Panc1 (cell line): ENCODE measurements around the gene SLC13A3. TPM values are rescaled to one million over a fixed set of nuclear protein-coding genes. Genes with fewer than 3 reads are reported as not detected.

ENCODE experiments used
- ATAC-seq: fragments of 200-7000 bp; cut with Tn5 transposase; 2 replicates; pipeline ENCODE4 v1.9.1; 2020; ENCODE audit warnings: mild to moderate bottlenecking, moderate library complexity
- BruUV-seq: library from RNA; stranded (reverse); fragments of 400-500 nt; replicated peaks from 2 replicates; lab custom pipeline; 2021; lab: Mats Ljungman, UMichigan
- CTCF ChIA-PET: fragments of 300-600 bp; sonication (Branson Sonifier 250); formaldehyde crosslinking; loops from one replicate; lab custom pipeline; 2022; ENCODE audit warnings: antibody characterized with exemption; lab: Charles Lee
- POLR2A ChIA-PET: fragments of 300-600 bp; sonication (Branson Sonifier 250); formaldehyde crosslinking; loops from one replicate; lab custom pipeline; 2022; ENCODE audit warnings: antibody characterized with exemption; lab: Charles Lee
- DNase-seq: peaks from one replicate; pipeline ENCODE4 v3.0.0-alpha.2; 2010; ENCODE audit warnings: low read depth, low spot score
- H3K27ac ChIP-seq: 2 replicates; pipeline ENCODE4 v1.5.1; 2011; ENCODE audit warnings: mild to moderate bottlenecking, low read length, inconsistent platforms
- H3K27me3 ChIP-seq: fragments of 200-500 bp; sonication (Bioruptor generic); 2 replicates; pipeline ENCODE4 v1.6.0; 2014; ENCODE audit warnings: low read length, inconsistent platforms; ENCODE audit not compliant: control insufficient read depth, insufficient read depth
- H3K36me3 ChIP-seq: fragments of 200-500 bp; sonication (Bioruptor generic); 2 replicates; pipeline ENCODE4 v1.5.1; 2014; ENCODE audit warnings: inconsistent platforms, mild to moderate bottlenecking, low read length, moderate library complexity; ENCODE audit not compliant: control insufficient read depth, insufficient read depth
- H3K4me1 ChIP-seq: 2 replicates; pipeline ENCODE4 v1.5.1; 2011; ENCODE audit warnings: inconsistent platforms, mild to moderate bottlenecking, low read length, moderate library complexity; ENCODE audit not compliant: control insufficient read depth, insufficient read depth
- H3K4me3 ChIP-seq, 2 experiments: 2 replicates each; pipeline ENCODE4 v1.5.1; 2011 to 2012; ENCODE audit warnings: low read depth in 2 of 2, low read length in 2 of 2, mild to moderate bottlenecking in 2 of 2, inconsistent platforms in 1 of 2, moderate library complexity in 1 of 2
- H3K9me3 ChIP-seq: fragments of 200-500 bp; sonication (Bioruptor generic); 2 replicates; pipeline ENCODE4 v1.5.1; 2014; ENCODE audit warnings: low read depth, mild to moderate bottlenecking, inconsistent platforms, low read length, moderate library complexity; ENCODE audit not compliant: control insufficient read depth, insufficient read depth
- CTCF ChIP-seq: fragments of 450-650 bp; IDR thresholded peaks from 2 replicates; pipeline ENCODE4 v1.5.1; 2017; ENCODE audit warnings: mild to moderate bottlenecking
- POLR2AphosphoS5 ChIP-seq: IDR thresholded peaks from 2 replicates; pipeline ENCODE4 v1.6.1; 2012; ENCODE audit warnings: mild to moderate bottlenecking, low read depth, low read length, moderate library complexity
- REST ChIP-seq, 2 experiments: IDR thresholded peaks; 2 replicates each; pipeline ENCODE4 v1.6.1; 2011 to 2012; ENCODE audit warnings: low read depth in 2 of 2, control low read depth in 1 of 2, low read length in 1 of 2, mild to moderate bottlenecking in 1 of 2, moderate library complexity in 1 of 2; ENCODE audit not compliant: insufficient read depth in 1 of 2
- SIN3A ChIP-seq: IDR thresholded peaks from 2 replicates; pipeline ENCODE4 v1.6.1; 2012; ENCODE audit warnings: low read depth, mild to moderate bottlenecking, low read length, moderate library complexity, borderline replicate concordance; ENCODE audit not compliant: insufficient read depth
- TCF7L2 ChIP-seq: IDR thresholded peaks from 2 replicates; pipeline ENCODE4 v1.6.1; 2011; ENCODE audit warnings: mild to moderate bottlenecking, low read depth, low read length, inconsistent platforms
- in situ Hi-C: cut with HindIII; loops from 2 replicates; pipeline ENCODE4 v1.10.0; 2016; ENCODE audit warnings: low sequenced_read_pairs, low pct_unique_long_range_greater_than_20kb
- intact Hi-C: fragments of 100-400 bp; cut with micrococcal nuclease; formaldehyde crosslinking; loops from one replicate; pipeline ENCODE4 v1.10.0; 2022; ENCODE audit not compliant: unreplicated experiment
- total RNA-seq: library from RNA; stranded (reverse); gene quantifications from one replicate; pipeline ENCODE4 v1.2.1, GENCODE V29; 2021; ENCODE audit not compliant: unreplicated experiment

Gene SLC13A3
- total RNA-seq, 1 experiment from 2014 or later: 0.31 TPM

- Histone ChIP-seq H3K36me3 (no peaks in the 10 kb centered on the region), H3K4me3 (no peak overlapping the region), H3K27me3 (peaks cover 5% of the 10 kb centered on the region), H3K9me3 (no peaks in the 10 kb centered on the region), H3K27ac (no peak overlapping the region), H3K4me1 (no peaks in the 10 kb centered on the region)
- ChIA-PET CTCF (interaction anchor here (0.7 kb wide), 1 partner anchor 45 kb away, joined by 3 read pairs; no protein-coding TSS in a partner anchor), POLR2A (no interaction called here)
- intact Hi-C loops: no loop called here
- TF ChIP-seq REST (IDR thresholded peaks at IDR 0.05; ENCODE audit: insufficient read depth in 1 of 2, low read depth in 2 of 2, low read length in 1 of 2): no peak
- TF ChIP-seq TCF7L2: no peak
- TF ChIP-seq CTCF: no peak
- TF ChIP-seq SIN3A: no peak
- in situ Hi-C loops: no loop called here
- ATAC-seq: no peak
- BruUV-seq: no TSS peak
- DNase-seq: no peak
These were observed 44.5 kb downstream of the SLC13A3 start for GRCh38 chr20:46606817-46607190.

- Histone ChIP-seq H3K27me3 (peaks cover 5% of the 10 kb centered on the region), H3K4me1 (no peaks in the 10 kb centered on the region), H3K9me3 (no peaks in the 10 kb centered on the region), H3K36me3 (no peaks in the 10 kb centered on the region), H3K27ac (no peak overlapping the region), H3K4me3 (no peak overlapping the region)
- intact Hi-C loops: no loop called here
- POLR2A ChIA-PET: no interaction called here
- no peak for TF ChIP-seq POLR2AphosphoS5
- no peak for TF ChIP-seq TCF7L2
- no peak for TF ChIP-seq CTCF
- TF ChIP-seq REST (IDR thresholded peaks at IDR 0.05; ENCODE audit: insufficient read depth in 1 of 2, low read depth in 2 of 2, low read length in 1 of 2): no peak
- no peak for TF ChIP-seq SIN3A
- ATAC-seq: no peak
- BruUV-seq: no TSS peak
- DNase-seq: no peak
- CTCF ChIA-PET: no interaction called here
- in situ Hi-C loops: no loop called here
These were observed 45.1 kb downstream of the SLC13A3 start for GRCh38 chr20:46605978-46606816.
